HEK293 (cell line): ENCODE measurements around the gene HDHD2.

Experiments
- CTCF ChIA-PET: fragments of 350-600 bp; formaldehyde crosslinking; extraction: SDS; loops from one replicate; lab custom pipeline; 2021; ENCODE audit warnings: antibody characterized with exemption; lab: Yijun Ruan, JAX
- POLR2A ChIA-PET: fragments of 300-600 bp; formaldehyde crosslinking; extraction: SDS; loops from one replicate; lab custom pipeline; 2020; ENCODE audit warnings: antibody characterized with exemption, inconsistent platforms; lab: Yijun Ruan, JAX
- H3K27ac ChIP-seq: fragments of 200-500 bp; sonication (Bioruptor generic); 2 replicates; pipeline ENCODE4 v1.5.1; 2014; ENCODE audit warnings: low read depth, low read length, control low read depth, inconsistent platforms; ENCODE audit errors: extremely low read depth
- H3K36me3 ChIP-seq, 2 experiments: fragments of 200-500 bp in 1 of 2; sonication (Bioruptor generic) in 1 of 2; 1 replicate in 1 of 2; 2 replicates in 1 of 2; pipeline ENCODE4 v1.5.1; 2014 to 2017; ENCODE audit warnings: inconsistent platforms in 2 of 2, low read length in 2 of 2; ENCODE audit not compliant: control insufficient read depth in 2 of 2, insufficient read depth in 1 of 2
- H3K4me1 ChIP-seq: fragments of 200-500 bp; sonication (Bioruptor generic); 2 replicates; pipeline ENCODE4 v1.5.1; 2014; ENCODE audit warnings: mild to moderate bottlenecking, low read length, inconsistent platforms; ENCODE audit not compliant: control insufficient read depth, insufficient read depth
- H3K4me3 ChIP-seq: 2 replicates; pipeline ENCODE4 v1.5.1; 2011; ENCODE audit warnings: low read depth, mild to moderate bottlenecking, control low read depth, low read length, moderate library complexity
- H3K9me3 ChIP-seq: fragments of 200-500 bp; sonication (Bioruptor generic); 2 replicates; pipeline ENCODE4 v1.5.1; 2014; ENCODE audit warnings: low read depth, low read length, inconsistent platforms; ENCODE audit not compliant: control insufficient read depth, insufficient read depth
- EGR2 ChIP-seq: fragments of 450-650 bp; formaldehyde crosslinking; IDR thresholded peaks from 2 replicates; pipeline ENCODE4 v1.5.1; 2016; ENCODE audit warnings: low read depth, missing biosample characterization, missing genetic modification characterization
- GFI1B ChIP-seq: fragments of 450-650 bp; formaldehyde crosslinking; IDR thresholded peaks from 2 replicates; pipeline ENCODE4 v1.5.1; 2016; ENCODE audit warnings: missing biosample characterization, missing genetic modification characterization
- KLF10 ChIP-seq: fragments of 450-650 bp; IDR thresholded peaks from 2 replicates; pipeline ENCODE4 v1.5.1; 2018; ENCODE audit warnings: missing biosample characterization, mild to moderate bottlenecking, missing genetic modification characterization
- OSR2 ChIP-seq: fragments of 450-650 bp; formaldehyde crosslinking; IDR thresholded peaks from 2 replicates; pipeline ENCODE4 v1.5.1; 2016; ENCODE audit warnings: missing biosample characterization, missing genetic modification characterization
- PRDM1 ChIP-seq: fragments of 450-650 bp; formaldehyde crosslinking; IDR thresholded peaks from 2 replicates; pipeline ENCODE4; 2016; ENCODE audit warnings: missing biosample characterization, missing genetic modification characterization
- YY2 ChIP-seq: fragments of 450-650 bp; formaldehyde crosslinking; IDR thresholded peaks from 2 replicates; pipeline ENCODE4 v1.5.1; 2016; ENCODE audit warnings: missing biosample characterization, missing genetic modification characterization
- ZBTB48 ChIP-seq: fragments of 450-650 bp; formaldehyde crosslinking; IDR thresholded peaks from 2 replicates; pipeline ENCODE4 v1.5.1; 2016; ENCODE audit warnings: missing biosample characterization, missing genetic modification characterization
- ZIC2 ChIP-seq: fragments of 450-650 bp; formaldehyde crosslinking; IDR thresholded peaks from 2 replicates; pipeline ENCODE4 v1.5.1; 2016; ENCODE audit warnings: missing biosample characterization, missing genetic modification characterization
- ZNF10 ChIP-seq: fragments of 450-650 bp; formaldehyde crosslinking; IDR thresholded peaks from 2 replicates; pipeline ENCODE4 v1.5.1; 2017; ENCODE audit warnings: missing biosample characterization, missing genetic modification characterization
- ZNF121 ChIP-seq: fragments of 450-650 bp; formaldehyde crosslinking; IDR thresholded peaks from 2 replicates; pipeline ENCODE4 v1.5.1; 2016; ENCODE audit warnings: missing biosample characterization, missing genetic modification characterization
- ZNF155 ChIP-seq: fragments of 450-650 bp; formaldehyde crosslinking; IDR thresholded peaks from 2 replicates; pipeline ENCODE4 v1.5.1; 2016; ENCODE audit warnings: missing biosample characterization, missing genetic modification characterization
- ZNF169 ChIP-seq: fragments of 450-650 bp; formaldehyde crosslinking; IDR thresholded peaks from 2 replicates; pipeline ENCODE4 v1.5.1; 2016; ENCODE audit warnings: missing biosample characterization, missing genetic modification characterization
- ZNF2 ChIP-seq: fragments of 450-650 bp; formaldehyde crosslinking; IDR thresholded peaks from 2 replicates; pipeline ENCODE4 v1.5.1; 2016; ENCODE audit warnings: missing biosample characterization, missing genetic modification characterization
- ZNF248 ChIP-seq: fragments of 450-650 bp; formaldehyde crosslinking; IDR thresholded peaks from 2 replicates; pipeline ENCODE4 v1.5.1; 2017; ENCODE audit warnings: missing biosample characterization, missing genetic modification characterization
- ZNF335 ChIP-seq: fragments of 450-650 bp; formaldehyde crosslinking; conservative IDR thresholded peaks from 2 replicates; pipeline ENCODE4 v1.5.1; 2016; ENCODE audit warnings: missing biosample characterization, missing genetic modification characterization
- ZNF394 ChIP-seq: fragments of 450-650 bp; formaldehyde crosslinking; IDR thresholded peaks from 2 replicates; pipeline ENCODE4 v1.5.1; 2016; ENCODE audit warnings: missing biosample characterization, missing genetic modification characterization, mild to moderate bottlenecking, moderate library complexity, borderline replicate concordance
- ZNF548 ChIP-seq: fragments of 450-650 bp; formaldehyde crosslinking; IDR thresholded peaks from 2 replicates; pipeline ENCODE4 v1.5.1; 2016; ENCODE audit warnings: missing biosample characterization, missing genetic modification characterization
- ZNF596 ChIP-seq: fragments of 450-650 bp; IDR thresholded peaks from 2 replicates; pipeline ENCODE4 v1.5.0; 2018; ENCODE audit warnings: missing biosample characterization, mild to moderate bottlenecking, missing genetic modification characterization, moderate library complexity
- ZNF677 ChIP-seq: fragments of 450-650 bp; IDR thresholded peaks from 2 replicates; pipeline ENCODE4 v1.5.0; 2018; ENCODE audit warnings: missing biosample characterization, mild to moderate bottlenecking, missing genetic modification characterization, moderate library complexity
- ZNF747 ChIP-seq: fragments of 450-650 bp; formaldehyde crosslinking; IDR thresholded peaks from 2 replicates; pipeline ENCODE4 v1.5.1; 2016; ENCODE audit warnings: missing biosample characterization, missing genetic modification characterization
- TF ChIP-seq, protein P1 (sequence below): fragments of 450-650 bp; formaldehyde crosslinking; conservative IDR thresholded peaks from 2 replicates; pipeline ENCODE4 v1.5.1; 2016; ENCODE audit warnings: low read depth, missing biosample characterization, missing genetic modification characterization
- TF ChIP-seq, protein P2 (sequence below): fragments of 450-650 bp; formaldehyde crosslinking; IDR thresholded peaks from 2 replicates; pipeline ENCODE4 v1.5.1; 2016; ENCODE audit warnings: missing biosample characterization, missing genetic modification characterization
- TF ChIP-seq, protein P3 (sequence below): fragments of 450-650 bp; formaldehyde crosslinking; IDR thresholded peaks from 2 replicates; pipeline ENCODE4 v1.5.1; 2016; ENCODE audit warnings: missing biosample characterization, missing genetic modification characterization
- TF ChIP-seq, protein P4 (sequence below): fragments of 450-650 bp; formaldehyde crosslinking; IDR thresholded peaks from 2 replicates; pipeline ENCODE4 v1.5.1; 2016; ENCODE audit warnings: missing biosample characterization, missing genetic modification characterization
- TF ChIP-seq, protein P5 (sequence below): fragments of 450-650 bp; formaldehyde crosslinking; IDR thresholded peaks from 2 replicates; pipeline ENCODE4 v1.5.1; 2016; ENCODE audit warnings: missing biosample characterization, missing genetic modification characterization

The HDHD2 gene

DNA sequence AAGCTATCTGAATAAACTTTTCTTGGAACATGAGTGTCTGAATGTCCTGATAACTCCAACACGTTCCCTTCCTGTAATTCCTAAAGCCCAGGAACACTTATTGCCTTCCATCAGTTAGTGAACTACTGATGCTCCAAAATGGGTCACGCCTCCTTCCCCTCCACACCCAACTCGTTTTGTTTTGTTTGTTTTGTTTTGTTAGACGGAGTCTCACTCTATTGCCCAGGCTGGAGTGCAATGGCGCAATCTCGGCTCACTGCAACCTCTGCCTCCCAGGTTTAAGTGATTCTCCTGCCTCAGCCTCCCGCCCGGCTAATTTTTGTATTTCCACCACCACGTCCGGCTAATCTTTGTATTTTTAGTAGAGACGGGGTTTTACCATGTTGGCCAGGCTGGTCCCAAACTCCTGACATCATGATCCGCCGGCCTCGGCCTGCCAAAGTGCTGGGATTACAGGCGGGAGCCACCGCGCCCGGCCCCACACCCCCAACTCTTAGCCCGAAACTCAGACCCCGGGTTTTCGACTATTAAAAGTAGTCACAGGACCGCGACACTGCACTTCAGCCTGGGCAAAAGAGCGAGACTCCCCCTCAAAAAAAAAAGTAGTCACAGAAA, 25.1 kb upstream of the HDHD2 start (continued):
- TF ChIP-seq, protein P1, sequence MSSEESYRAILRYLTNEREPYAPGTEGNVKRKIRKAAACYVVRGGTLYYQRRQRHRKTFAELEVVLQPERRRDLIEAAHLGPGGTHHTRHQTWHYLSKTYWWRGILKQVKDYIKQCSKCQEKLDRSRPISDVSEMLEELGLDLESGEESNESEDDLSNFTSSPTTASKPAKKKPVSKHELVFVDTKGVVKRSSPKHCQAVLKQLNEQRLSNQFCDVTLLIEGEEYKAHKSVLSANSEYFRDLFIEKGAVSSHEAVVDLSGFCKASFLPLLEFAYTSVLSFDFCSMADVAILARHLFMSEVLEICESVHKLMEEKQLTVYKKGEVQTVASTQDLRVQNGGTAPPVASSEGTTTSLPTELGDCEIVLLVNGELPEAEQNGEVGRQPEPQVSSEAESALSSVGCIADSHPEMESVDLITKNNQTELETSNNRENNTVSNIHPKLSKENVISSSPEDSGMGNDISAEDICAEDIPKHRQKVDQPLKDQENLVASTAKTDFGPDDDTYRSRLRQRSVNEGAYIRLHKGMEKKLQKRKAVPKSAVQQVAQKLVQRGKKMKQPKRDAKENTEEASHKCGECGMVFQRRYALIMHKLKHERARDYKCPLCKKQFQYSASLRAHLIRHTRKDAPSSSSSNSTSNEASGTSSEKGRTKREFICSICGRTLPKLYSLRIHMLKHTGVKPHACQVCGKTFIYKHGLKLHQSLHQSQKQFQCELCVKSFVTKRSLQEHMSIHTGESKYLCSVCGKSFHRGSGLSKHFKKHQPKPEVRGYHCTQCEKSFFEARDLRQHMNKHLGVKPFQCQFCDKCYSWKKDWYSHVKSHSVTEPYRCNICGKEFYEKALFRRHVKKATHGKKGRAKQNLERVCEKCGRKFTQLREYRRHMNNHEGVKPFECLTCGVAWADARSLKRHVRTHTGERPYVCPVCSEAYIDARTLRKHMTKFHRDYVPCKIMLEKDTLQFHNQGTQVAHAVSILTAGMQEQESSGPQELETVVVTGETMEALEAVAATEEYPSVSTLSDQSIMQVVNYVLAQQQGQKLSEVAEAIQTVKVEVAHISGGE: no peak
- TF ChIP-seq ZNF248 (tag by site-specific recombination): no peak
- no peak for TF ChIP-seq ZNF677 (tag by site-specific recombination)
- TF ChIP-seq ZNF335 (tag by site-specific recombination): peak; percentile 75
- peak; percentile 66; the same call in 1 of the 2 replicates for TF ChIP-seq GFI1B (tag by site-specific recombination)
- TF ChIP-seq ZBTB48 (tag by site-specific recombination): no peak
- peak; percentile 18; the same call in 1 of the 2 replicates for TF ChIP-seq ZNF548 (tag by site-specific recombination)
- TF ChIP-seq ZNF596: no peak
- TF ChIP-seq, protein P2, sequence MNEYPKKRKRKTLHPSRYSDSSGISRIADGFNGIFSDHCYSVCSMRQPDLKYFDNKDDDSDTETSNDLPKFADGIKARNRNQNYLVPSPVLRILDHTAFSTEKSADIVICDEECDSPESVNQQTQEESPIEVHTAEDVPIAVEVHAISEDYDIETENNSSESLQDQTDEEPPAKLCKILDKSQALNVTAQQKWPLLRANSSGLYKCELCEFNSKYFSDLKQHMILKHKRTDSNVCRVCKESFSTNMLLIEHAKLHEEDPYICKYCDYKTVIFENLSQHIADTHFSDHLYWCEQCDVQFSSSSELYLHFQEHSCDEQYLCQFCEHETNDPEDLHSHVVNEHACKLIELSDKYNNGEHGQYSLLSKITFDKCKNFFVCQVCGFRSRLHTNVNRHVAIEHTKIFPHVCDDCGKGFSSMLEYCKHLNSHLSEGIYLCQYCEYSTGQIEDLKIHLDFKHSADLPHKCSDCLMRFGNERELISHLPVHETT: no peak
- peak; percentile 100 for TF ChIP-seq ZNF121 (tag by site-specific recombination)
- TF ChIP-seq, protein P3, sequence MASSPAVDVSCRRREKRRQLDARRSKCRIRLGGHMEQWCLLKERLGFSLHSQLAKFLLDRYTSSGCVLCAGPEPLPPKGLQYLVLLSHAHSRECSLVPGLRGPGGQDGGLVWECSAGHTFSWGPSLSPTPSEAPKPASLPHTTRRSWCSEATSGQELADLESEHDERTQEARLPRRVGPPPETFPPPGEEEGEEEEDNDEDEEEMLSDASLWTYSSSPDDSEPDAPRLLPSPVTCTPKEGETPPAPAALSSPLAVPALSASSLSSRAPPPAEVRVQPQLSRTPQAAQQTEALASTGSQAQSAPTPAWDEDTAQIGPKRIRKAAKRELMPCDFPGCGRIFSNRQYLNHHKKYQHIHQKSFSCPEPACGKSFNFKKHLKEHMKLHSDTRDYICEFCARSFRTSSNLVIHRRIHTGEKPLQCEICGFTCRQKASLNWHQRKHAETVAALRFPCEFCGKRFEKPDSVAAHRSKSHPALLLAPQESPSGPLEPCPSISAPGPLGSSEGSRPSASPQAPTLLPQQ (tag by site-specific recombination): 0 out of 2 replicates have a peak, but pooled peaks have one; percentile 5
- 0 out of 2 replicates have a peak, but pooled peaks have one; percentile 40 for TF ChIP-seq YY2 (tag by site-specific recombination)
- TF ChIP-seq, protein P4, sequence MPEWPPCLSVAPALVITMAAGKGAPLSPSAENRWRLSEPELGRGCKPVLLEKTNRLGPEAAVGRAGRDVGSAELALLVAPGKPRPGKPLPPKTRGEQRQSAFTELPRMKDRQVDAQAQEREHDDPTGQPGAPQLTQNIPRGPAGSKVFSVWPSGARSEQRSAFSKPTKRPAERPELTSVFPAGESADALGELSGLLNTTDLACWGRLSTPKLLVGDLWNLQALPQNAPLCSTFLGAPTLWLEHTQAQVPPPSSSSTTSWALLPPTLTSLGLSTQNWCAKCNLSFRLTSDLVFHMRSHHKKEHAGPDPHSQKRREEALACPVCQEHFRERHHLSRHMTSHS: no peak
- TF ChIP-seq EGR2 (tag by site-specific recombination): no peak
- no peak for TF ChIP-seq ZNF155 (tag by site-specific recombination)
- TF ChIP-seq ZIC2 (tag by site-specific recombination): no peak
- TF ChIP-seq KLF10 (tag by site-specific recombination): no peak
- no peak for TF ChIP-seq ZNF2
- TF ChIP-seq ZNF169 (tag by site-specific recombination): no peak

DNA sequence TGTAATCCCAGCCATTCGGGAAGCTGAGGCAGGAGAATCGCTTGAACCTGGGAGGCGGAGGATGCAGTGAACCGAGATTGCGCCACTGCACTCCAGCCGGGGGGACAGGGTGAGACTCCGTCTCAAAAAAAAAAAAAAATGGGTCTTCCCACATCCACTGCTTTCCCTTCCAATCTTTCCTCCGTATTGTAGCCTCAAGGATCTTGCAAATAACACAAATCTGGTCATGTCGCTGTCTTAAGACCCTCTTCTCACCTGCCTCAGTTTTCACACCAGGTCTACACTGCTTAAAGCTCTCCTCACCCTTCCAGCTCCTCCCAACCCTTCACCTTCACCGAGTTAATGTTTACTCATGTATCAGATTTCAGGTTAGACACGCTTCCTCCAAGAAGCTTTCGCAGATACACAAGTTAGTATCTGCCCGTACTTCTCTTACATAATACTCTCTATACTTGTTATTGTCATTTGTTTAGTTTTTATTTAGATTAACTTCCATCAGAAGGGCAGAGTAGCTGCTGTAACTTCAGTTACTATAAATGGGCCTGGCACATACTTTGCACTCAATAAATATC, 24.3 kb upstream of the HDHD2 start:
- peaks cover 0 to 7% of the 10 kb centered on the region in 2 experiments; a peak in 1 of 3 replicates for H3K36me3 ChIP-seq
- CTCF ChIA-PET: interaction anchor here (0.6 to 0.8 kb wide), 3 partner anchors 20 to 120 kb away, joined by 3 read pairs; no protein-coding TSS in a partner anchor
- no peak overlapping the region for H3K27ac ChIP-seq
- no peaks in the 10 kb centered on the region for H3K9me3 ChIP-seq
- peaks cover 12% of the 10 kb centered on the region for H3K4me1 ChIP-seq
- H3K4me3 ChIP-seq: peak overlapping the region; percentile 90
- TF ChIP-seq, protein P5, sequence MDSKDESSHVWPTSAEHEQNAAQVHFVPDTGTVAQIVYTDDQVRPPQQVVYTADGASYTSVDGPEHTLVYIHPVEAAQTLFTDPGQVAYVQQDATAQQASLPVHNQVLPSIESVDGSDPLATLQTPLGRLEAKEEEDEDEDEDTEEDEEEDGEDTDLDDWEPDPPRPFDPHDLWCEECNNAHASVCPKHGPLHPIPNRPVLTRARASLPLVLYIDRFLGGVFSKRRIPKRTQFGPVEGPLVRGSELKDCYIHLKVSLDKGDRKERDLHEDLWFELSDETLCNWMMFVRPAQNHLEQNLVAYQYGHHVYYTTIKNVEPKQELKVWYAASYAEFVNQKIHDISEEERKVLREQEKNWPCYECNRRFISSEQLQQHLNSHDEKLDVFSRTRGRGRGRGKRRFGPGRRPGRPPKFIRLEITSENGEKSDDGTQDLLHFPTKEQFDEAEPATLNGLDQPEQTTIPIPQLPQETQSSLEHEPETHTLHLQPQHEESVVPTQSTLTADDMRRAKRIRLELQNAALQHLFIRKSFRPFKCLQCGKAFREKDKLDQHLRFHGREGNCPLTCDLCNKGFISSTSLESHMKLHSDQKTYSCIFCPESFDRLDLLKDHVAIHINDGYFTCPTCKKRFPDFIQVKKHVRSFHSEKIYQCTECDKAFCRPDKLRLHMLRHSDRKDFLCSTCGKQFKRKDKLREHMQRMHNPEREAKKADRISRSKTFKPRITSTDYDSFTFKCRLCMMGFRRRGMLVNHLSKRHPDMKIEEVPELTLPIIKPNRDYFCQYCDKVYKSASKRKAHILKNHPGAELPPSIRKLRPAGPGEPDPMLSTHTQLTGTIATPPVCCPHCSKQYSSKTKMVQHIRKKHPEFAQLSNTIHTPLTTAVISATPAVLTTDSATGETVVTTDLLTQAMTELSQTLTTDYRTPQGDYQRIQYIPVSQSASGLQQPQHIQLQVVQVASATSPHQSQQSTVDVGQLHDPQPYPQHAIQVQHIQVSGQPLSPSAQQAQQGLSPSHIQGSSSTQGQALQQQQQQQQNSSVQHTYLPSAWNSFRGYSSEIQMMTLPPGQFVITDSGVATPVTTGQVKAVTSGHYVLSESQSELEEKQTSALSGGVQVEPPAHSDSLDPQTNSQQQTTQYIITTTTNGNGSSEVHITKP: peak; percentile 90
- TF ChIP-seq OSR2 (tag by site-specific recombination) (0 out of 2 replicates have a peak, but pooled peaks have one; percentile 36), PRDM1 (tag by site-specific recombination) (peak; percentile 46; the same call in 1 of the 2 replicates), ZNF394 (tag by site-specific recombination) (peak; percentile 44; the same call in 1 of the 2 replicates), ZNF10 (tag by site-specific recombination) (peak; percentile 100), ZNF747 (tag by site-specific recombination) (no peak)
- POLR2A ChIA-PET: interaction anchor here (0.8 to 1.7 kb wide), 3 partner anchors 11 to 70 kb away, joined by 3 to 14 read pairs (median 3); partner anchors contain the start of gene HDHD2
